CD4-positive, alpha-beta T cell treated with Interleukin-4 for 4 hours (primary cell): ENCODE results near the gene MAPRE3.

Experiments
- DNase-seq: peaks from one replicate; pipeline ENCODE4 v3.0.0-alpha.2; 2020

The MAPRE3 gene

DNA sequence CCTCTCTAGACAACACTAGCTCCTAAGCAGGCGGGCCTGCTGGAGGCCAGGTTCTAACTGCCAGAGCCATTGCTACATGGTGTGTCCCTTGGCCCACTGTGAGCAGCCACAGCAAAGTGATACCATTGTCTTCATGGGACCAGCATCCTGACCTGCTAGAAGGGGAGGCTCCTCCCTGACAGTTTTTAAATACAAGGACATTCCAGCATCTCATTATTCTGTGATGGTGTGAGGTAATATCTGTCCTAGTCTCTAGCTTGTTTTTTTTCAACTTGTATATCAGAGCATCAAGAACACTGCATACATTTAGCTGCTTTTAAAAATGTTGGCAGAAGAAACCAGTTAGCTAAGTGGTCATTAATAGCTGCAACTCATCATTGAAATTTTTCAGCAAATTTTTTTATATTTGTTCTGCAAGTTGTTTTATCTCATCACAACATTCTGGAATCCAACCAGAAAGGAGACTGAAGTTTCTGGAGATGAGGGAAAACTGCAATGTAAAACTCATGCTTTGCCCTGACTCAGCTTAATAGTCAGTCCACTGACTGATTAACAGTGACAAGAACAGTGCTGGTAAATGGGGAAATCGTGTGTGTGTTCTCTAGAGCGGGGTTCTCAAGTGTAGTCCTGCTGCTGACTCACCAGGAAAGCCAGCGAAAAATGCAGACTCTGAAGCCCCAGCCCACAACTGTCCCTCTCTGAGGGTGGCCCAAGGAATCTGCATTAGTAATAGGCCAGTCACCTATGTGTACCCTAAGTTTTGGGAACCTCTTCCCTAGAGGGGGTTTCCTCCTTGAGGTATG, 17.8 kb downstream of the MAPRE3 start:
- no peak for DNase-seq

DNA sequence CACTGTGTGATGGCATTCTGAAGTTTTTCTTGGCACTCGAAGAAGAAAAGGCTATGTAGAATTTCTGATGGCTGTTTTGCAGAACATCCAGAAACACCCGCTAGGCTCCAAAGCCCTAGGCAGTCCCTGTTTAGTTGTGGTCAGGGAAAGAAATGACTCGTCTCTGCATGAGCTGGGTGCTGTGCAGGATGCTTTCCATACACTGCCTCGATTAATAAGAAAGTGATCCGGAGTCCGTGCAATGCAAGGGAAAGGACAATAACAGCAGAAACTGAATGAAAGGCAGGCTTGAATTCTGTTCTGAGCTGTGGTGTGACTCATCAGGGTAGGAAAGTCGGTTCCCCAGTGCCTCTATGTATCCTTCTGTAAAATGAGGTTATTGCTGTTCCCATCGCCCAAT, 18.7 kb downstream of the MAPRE3 start:
- no peak for DNase-seq

DNA sequence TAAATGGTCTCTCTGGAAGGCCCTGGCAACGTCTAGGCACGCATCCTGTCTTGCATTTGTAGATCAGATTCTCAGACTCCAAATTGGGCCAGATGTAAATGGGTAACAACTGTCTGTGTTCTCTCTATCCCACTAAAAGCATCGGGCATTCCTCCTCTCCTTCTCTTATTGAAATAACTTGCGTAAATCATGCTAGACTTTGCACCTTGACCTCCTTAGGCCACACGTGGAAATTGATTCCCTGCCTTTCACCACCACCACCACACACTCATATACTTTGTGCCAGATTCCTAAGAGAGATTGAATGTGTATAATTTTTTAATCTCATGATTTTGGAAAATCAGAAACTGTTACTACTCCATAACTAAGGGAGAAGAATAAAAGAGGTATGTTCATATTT, 21.3 kb downstream of the MAPRE3 start:
- no peak for DNase-seq

DNA sequence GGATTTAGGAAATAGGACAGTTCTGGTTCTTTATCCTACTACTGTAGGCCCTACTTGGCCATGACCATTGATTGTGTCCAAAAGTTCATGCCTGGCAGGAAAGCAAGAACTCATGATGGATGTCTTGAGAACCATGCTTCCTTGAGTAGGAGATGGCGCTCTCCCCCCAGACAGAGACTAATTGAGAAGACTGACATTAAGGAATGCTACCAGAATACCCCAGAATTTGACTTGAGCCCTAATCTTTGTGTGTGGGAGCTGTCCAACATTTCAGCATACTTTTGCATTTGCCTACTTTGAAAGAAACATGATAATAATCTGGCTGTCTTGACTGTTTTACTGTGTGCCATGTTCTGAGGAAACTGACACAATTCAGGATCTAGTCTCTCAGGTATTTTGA, 23.3 kb downstream of the MAPRE3 start:
- DNase-seq = no peak

DNA sequence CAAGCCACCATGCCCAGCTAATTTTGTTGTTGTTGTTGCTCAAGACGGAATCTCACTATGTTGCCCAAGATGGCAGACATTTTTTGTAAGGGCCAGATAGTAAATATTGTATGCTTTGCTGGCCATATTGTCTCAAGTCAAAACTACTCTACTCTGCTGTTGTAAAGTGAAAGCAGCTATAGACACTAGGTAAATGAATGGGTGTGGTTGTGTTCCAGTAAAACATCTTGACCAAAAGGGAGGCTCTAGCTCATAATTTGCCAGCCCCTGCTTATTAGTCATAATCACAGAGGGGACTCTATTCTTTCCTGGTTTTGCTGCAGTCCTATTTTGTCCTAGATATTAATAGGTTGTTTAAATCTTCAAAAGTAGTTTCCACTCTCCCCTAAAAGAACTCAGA, 24.5 kb downstream of the MAPRE3 start:
- DNase-seq = no peak

DNA sequence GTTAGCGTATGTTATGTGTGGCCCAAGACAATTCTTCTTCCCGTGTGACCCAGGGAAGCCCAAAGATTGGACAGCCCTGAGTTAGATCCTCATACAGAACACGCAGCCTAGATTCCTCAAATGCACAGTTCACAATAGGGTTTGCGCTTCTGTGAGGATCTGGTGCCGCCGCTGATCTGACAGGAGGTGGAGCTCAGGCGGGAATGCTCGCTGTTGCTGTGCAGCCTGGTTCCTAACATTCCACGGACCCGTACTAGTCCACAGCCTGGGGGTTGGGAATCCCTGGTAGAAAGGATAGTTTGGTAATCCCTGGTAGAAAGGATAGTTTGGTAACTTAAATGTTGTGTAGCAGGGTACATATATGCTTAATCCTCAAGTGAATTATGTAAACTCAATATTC, 27.0 kb downstream of the MAPRE3 start:
- no peak for DNase-seq

DNA sequence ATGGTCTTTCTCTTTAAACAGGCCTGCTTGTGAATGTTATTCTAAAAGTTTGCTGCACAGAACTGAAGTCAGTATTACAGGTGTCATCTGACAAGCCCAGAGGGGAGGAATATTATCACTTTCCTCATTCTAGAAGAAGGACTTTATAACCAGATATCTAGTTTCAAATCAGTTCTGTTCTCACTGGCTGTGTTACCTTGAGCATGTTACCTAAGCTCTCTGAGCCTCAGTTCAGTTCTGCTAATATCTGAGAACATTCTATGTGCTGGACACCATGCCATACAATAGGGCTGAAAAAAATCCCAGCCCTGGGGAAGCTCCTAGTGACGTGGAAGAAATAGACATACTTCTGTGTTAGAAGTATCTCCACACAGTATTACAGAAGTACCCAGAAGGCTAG, 27.9 kb downstream of the MAPRE3 start:
- DNase-seq = no peak

DNA sequence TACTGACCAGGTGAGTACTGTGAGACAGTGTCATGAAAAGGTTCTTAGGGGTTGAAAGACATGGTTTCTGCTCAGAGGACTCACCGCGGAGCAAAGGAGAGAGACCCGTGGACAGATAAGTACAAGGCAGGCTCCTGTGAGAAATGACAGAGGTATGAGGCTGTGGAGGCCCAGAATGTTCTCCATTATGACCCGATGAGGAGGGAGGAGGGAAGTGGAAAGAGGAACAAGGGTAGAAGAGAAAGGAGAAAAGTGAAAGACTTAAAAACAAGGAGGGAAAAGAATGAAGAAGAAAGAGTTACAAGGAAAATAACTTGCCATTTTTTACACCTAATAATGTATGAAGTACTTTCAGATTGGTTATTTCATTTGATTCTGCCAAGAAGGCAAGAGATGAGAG, 29.8 kb downstream of the MAPRE3 start:
- no peak for DNase-seq

DNA sequence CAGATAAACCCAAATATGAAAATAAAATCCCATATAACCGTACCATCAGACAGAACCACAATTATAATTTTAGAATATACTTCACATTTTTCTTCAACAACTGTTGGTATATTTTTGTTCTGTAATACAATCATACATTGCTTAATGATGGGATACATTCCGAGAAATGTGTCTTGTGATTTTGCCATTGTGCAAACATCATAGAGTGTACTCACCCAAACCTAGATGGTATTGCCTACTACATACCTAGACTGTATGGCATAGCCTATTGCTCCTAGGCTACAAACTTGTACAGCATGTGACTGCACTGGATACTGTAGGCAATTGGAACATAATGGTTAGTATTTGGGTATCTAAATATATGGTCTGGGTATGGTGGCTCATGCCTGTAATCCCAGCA, 30.6 kb downstream of the MAPRE3 start:
- no peak for DNase-seq

DNA sequence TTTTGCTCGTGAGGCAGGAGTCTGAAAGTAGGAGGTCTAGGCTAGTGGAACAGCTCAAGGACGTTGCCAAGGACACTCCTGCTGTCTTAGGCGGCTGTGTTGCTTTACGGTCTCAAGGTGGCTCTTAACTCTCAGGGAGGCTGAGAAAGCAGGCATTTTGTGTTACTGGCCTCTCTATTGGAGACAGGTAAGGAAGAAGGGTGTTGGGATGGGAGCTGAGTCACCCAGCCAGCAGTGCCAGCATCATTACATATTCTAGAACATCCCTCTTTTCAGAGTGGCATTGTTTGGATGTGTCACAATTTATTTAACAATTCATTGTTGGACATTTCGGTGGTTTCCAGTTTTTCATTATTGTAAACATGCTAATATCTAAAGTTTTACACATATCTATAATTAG, 31.5 kb downstream of the MAPRE3 start:
- no peak for DNase-seq

DNA sequence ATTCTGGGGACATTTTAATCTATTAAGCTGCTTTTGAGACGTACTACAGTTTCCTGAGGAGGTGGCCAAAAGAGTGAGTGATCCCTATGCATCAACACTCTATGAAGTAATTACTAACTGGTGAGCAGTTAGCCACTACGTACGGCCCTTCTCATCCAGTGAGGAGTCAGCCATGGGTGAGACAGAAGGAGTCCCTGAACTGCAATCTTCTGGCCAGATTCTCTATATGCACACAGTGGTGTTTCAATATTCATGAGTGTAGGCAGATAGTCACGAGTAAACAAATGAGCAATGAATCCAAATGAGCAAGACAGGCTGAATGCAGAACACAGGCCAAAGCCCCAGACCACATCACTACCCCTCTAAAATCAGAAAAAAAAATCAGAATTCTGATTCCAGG, 32.6 kb downstream of the MAPRE3 start:
- DNase-seq = no peak

DNA sequence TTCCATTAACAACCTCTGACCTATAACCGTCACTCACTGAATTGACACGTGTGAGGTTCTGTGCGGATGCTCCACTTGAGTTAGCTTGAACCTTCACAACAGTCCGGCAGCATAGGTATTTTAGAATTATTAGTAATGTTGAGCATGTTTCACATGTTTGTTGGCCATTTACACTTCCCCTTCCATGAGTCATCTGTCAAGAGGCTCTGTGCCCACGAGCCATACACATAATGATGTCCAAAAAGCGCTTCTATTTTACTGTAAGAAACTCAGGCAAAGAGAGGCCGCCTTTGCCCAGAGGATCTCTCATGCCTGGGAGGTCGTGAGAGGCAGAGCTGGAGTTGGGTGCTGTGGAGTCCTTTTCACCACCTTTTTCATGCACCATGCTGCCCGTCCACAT, 33.4 kb downstream of the MAPRE3 start:
- no peak for DNase-seq

DNA sequence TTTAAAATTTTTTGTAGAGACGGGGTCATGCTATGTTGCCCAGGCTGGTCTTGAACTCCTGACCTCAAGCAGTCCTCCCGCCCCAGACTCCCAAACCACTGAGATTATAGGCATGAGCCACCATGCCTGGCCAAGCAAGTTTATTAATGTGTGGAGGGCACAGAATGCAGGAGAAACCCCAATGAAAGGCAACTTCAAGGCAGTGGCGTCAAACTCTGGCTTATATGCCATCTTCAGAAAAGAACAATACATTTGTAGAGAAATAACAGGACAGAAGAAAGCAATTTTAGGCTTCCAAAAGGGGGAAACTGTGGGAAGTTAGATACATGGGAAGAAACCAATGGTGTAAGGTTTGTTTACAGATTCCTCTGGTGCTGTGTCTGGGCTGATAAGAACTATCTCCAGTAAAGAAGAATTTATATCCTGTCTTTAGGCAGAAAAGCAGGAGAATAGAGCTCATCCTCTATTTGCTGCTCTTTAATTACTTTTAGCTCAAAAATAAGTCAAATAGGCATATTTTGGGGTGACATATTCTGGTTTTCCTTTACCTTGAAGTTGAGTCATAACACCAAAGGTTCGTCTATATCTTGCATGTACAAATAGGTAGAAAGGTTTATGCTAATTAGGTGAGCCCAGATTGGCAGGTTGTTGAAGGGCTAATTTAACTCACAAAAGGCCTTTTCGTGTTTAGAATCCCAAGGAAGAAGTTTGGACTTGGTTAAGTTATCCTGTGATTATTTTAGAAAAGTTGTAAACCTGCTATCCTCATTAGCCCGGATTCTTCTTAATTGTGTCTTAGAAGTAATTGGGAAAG, 36.4 kb downstream of the MAPRE3 start:
- DNase-seq = no peak

DNA sequence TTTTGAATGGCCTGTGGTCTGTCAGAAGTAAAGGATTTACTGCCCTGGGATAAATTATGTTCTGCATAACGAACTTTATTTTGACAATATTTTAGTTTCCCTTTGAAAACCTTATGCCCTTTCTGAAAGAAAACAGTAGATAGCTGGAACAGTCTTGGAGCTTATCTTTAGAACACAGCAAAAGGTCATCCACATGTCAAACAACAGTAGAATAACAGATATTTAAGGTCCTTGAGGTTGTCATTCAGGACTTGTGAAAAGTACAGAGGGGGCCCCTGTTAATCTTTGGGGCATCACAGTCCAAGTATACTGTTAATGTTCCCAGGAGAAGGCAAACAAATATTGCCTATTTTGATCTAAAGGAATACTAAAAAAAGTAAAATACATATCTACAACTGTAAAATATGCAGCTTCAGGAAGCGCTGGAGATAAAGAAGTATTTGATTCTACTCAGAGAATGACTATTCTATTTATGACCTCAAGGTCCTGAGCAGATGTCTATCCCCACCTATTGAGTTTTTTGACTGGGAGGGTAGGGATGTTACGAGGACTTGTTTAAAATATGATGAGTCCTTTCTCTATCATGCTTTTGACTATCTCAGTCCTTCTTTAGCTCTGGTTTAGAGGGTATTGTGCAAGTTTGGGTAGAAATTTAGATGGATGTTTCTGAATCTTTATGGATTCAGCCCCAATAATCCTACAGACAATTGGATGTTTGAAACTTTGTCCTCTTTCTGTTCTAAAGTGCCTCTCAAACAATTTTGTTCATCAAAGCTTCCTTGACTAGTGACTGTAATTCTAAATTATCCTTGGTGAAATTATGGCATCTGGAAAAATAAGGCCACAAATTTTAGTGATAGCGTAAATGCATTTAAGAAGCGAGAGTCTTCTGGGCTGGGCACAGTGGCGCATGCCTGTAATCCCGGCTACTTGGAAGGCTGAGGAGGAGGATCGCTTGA, 37.3 kb downstream of the MAPRE3 start:
- no peak for DNase-seq

DNA sequence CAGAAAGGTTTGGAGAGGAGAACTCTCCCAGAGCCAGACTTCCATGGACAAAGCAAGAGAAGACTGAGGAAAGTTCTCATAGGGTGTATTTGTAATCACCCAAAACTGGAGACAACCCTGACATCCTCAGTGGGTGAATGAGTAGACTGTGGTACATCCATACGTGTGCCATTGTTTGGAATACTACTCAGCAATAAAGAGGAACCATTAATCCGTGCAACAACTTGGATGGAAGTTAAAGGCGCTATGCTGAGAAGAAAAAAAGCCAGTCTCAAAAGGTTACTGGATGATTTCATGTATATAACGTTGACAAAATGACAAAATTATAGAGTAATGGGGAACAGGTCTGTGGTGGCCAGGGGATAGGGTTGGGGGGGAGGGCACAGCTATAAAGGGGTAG, 38.2 kb downstream of the MAPRE3 start:
- no peak for DNase-seq

DNA sequence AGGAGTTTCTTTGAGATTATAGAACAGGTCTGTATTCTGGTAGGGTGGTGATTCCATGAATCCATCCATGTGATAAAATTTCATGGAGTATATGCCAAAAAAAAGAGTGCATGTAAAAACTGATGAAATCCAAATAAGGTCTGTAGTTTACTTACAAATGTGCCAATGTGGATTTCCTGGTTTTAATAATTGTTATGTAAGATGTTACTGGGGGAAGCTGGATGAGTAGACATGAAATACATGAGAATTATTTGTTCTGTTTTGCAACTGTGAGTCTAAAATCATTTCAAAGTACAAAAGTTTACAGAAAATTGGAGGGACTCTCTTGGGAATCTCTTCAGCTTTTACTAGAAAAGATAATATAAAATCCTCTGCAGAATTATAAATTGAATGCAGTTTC, 38.6 kb downstream of the MAPRE3 start:
- no peak for DNase-seq

DNA sequence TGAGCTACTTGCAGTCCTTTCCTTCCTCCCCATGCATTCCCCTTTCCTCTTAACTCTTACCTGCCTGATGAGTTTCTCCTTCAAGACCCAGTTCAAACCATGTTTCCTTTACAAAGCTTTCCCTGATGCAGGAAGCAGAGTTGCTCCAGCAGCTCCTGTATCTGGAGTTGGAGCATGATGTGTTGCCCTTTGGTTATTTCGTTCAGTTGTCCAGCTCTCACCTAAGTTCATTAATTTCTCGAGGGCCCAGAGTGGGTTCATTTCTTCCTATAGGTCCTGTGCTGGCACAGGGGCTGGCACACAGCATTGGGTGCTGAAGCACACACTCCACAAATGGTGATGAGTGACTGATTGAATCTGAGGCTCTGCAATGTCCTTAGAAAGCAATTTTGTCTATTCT, 39.3 kb downstream of the MAPRE3 start:
- DNase-seq = no peak

DNA sequence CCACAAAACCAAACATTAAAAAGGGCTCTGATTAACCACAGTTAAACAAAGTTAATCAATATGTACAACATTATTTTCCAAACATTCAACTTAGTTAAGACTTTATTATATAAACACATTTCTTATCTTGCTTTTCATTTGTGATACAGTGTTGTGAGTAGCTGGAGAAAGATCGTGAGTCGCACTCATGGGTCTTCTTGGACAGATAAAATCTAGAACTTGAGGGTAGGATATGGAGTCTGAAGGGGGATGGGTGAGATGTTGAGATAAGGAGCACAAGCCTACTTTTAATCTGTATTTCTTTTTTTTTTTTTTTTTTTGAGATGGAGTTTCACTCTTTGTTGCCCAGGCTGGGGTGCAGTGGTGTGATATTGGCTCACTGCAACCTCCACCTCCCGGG, 39.7 kb downstream of the MAPRE3 start:
- DNase-seq = no peak

DNA sequence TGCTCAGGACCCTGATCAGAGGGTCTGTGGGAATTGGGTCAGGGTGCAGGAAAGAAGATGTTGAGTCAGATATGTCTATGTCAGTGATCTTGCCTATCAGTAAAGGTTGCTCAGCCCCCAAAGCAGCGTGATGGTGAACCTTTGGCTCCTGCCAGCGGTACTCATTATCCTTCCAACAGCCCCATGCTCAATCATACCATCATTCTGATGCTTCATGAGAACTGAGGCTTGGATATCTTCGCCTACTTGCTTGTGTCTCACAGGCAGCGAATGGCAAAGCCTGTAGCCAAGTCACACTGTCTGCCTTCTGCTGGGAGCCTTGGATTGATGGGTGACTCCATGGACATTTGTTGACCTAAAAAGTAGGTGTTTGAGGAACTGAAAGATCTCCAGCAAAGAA, 43.3 kb downstream of the MAPRE3 start:
- no peak for DNase-seq

DNA sequence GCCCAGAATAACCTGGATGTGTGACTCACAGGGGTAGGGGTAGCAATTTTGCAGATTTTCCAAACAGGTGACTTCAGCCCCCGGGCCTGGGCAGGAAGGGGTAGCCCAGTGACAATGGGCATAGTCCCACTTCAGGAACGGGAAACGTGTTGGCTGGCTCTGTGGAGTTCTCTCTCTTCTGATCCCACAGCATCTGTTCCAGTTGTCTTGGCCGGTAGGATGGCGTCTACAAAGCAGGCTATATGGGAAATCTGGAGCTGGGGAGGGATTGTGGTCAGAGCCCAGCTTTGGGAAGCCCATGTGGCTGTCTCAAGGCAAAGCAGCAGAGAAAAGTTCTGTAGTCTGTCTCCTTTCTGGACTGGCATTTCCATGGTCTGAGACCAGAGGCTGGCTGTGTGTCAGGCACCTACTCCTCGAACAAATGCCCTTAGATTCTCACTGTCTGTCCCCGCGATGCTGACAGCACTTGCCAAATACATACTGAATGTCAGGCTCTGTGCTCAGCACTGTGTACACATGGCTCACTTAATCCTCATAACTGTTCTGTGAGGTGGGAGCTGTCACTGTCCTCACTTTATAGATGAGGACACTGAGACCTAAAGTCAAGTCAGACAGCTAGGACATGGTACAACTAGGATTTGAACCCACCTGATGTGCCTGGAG, 44.5 kb downstream of the MAPRE3 start:
- DNase-seq = no peak

DNA sequence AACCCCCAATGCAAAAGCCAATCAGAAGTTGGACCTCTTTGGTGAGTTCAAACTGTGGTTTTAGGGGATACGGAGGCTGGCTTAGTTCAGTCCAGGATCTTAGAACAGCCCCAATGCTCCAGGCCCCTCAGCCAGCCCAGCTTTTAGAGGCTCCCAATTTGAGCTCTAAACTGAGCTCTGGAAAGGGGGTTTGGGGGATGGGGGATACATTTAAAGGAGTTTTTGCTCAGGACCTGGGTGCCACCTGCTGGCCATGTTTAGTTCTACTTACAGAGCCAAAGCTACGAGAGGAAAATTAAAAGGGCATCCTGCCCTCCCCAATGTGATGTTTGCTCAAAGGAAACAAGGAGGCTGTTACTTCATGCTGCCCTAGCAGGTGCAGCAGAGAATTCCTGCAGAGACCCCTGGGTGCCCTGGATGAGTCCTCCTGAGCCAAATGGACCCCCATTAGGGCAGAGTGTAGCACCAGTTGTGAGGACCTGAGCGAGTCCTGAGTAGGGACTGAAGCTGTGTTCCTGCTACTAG, 46.4 kb downstream of the MAPRE3 start:
- peak; percentile 24 for DNase-seq

DNA sequence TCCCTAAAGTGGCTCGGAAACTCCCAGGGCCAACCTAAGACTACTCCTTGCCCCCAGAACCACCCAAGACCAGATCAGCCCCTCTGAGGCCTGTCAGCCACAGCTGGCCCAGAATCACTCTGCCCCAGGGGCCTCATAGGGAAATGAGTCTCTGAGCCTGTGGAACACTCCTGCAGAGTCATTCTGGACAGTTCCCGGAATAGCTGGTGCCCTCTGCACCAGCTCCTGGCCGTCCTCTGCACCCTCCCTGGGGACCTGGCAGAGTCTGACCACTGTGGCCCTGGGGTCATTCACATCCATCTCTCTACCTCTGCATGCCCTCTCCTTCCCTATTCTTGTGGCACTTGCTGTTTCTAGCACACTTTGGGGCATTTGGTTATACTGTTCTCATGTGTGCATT, 47.7 kb downstream of the MAPRE3 start:
- no peak for DNase-seq

DNA sequence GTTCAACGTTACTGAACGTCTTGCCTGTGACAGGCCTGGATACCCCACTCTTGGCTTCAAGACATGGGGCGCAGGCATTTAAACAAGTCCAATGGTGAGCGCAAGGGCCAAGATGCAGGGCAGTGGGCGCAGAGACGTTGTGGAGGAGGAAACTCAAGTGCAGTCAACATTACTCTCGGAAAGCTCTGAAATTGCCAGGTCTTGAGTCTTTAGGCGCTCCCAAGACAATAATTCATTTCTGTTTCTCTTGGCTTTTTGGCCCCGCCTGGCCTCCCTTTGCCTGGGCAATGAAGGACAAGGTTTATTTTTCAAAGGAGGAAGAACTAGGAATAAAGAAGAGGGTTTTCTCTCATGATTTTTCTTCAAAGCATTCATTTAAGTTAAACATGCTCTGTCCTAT, 49.0 kb downstream of the MAPRE3 start:
- DNase-seq = no peak
